ENCODE measurements around the gene EDNRA.

EDNRA gene

GRCh38 chr4:147530723-147531122 lies 49.8 kb downstream of the EDNRA start:
- H3K4me3 ChIP-seq (replicated peaks; ENCODE audit: low read depth, low read length): no peak overlapping the region
- no peaks in the 10 kb centered on the region for H3K27me3 ChIP-seq (replicated peaks; ENCODE audit: control insufficient read depth, insufficient read depth, low read length)
- H3K36me3 ChIP-seq (ENCODE audit: control insufficient read depth, insufficient read depth, low read length): no peaks in the 10 kb centered on the region
- TF ChIP-seq CTCF (IDR thresholded peaks at IDR 0.05; ENCODE audit: insufficient read depth, low read length, poor library complexity, severe bottlenecking): no peak
- no peak for DNase-seq (ENCODE audit: extremely low read depth, insufficient read length)

- DNase-seq (ENCODE audit: extremely low read depth, insufficient read length): no peak
- no peaks in the 10 kb centered on the region for H3K36me3 ChIP-seq (ENCODE audit: control insufficient read depth, insufficient read depth, low read length)
- H3K27me3 ChIP-seq (replicated peaks; ENCODE audit: control insufficient read depth, insufficient read depth, low read length): no peaks in the 10 kb centered on the region
- no peak overlapping the region for H3K4me3 ChIP-seq (replicated peaks; ENCODE audit: low read depth, low read length)
- no peak for TF ChIP-seq CTCF (IDR thresholded peaks at IDR 0.05; ENCODE audit: insufficient read depth, low read length, poor library complexity, severe bottlenecking)
Observed at GRCh38 chr4:147532896-147533295, 52.0 kb downstream of the EDNRA start.

- Histone ChIP-seq H3K36me3 (ENCODE audit: control insufficient read depth, insufficient read depth, low read length) (no peaks in the 10 kb centered on the region), H3K27me3 (replicated peaks; ENCODE audit: control insufficient read depth, insufficient read depth, low read length) (no peaks in the 10 kb centered on the region), H3K4me3 (replicated peaks; ENCODE audit: low read depth, low read length) (no peak overlapping the region)
- no peak for TF ChIP-seq CTCF (IDR thresholded peaks at IDR 0.05; ENCODE audit: insufficient read depth, low read length, poor library complexity, severe bottlenecking)
- no peak for DNase-seq (ENCODE audit: extremely low read depth, insufficient read length)
Observed at GRCh38 chr4:147533331-147533730, 52.4 kb downstream of the EDNRA start.

GRCh38 chr4:147535124-147535523 lies 54.2 kb downstream of the EDNRA start:
- TF ChIP-seq CTCF (IDR thresholded peaks at IDR 0.05; ENCODE audit: insufficient read depth, low read length, poor library complexity, severe bottlenecking): no peak
- no peak for DNase-seq (ENCODE audit: extremely low read depth, insufficient read length)
- no peaks in the 10 kb centered on the region for H3K27me3 ChIP-seq (replicated peaks; ENCODE audit: control insufficient read depth, insufficient read depth, low read length)
- H3K36me3 ChIP-seq (ENCODE audit: control insufficient read depth, insufficient read depth, low read length): no peaks in the 10 kb centered on the region
- no peak overlapping the region for H3K4me3 ChIP-seq (replicated peaks; ENCODE audit: low read depth, low read length)

GRCh38 chr4:147538711-147539110 lies 57.8 kb downstream of the EDNRA start:
- no peaks in the 10 kb centered on the region for H3K27me3 ChIP-seq (replicated peaks; ENCODE audit: control insufficient read depth, insufficient read depth, low read length)
- H3K4me3 ChIP-seq (replicated peaks; ENCODE audit: low read depth, low read length): no peak overlapping the region
- no peaks in the 10 kb centered on the region for H3K36me3 ChIP-seq (ENCODE audit: control insufficient read depth, insufficient read depth, low read length)
- no peak for TF ChIP-seq CTCF (IDR thresholded peaks at IDR 0.05; ENCODE audit: insufficient read depth, low read length, poor library complexity, severe bottlenecking)
- DNase-seq (ENCODE audit: extremely low read depth, insufficient read length): no peak

GRCh38 chr4:147539959-147540358 lies 59.1 kb downstream of the EDNRA start:
- no peaks in the 10 kb centered on the region for H3K36me3 ChIP-seq (ENCODE audit: control insufficient read depth, insufficient read depth, low read length)
- H3K4me3 ChIP-seq (replicated peaks; ENCODE audit: low read depth, low read length): no peak overlapping the region
- no peak for TF ChIP-seq CTCF (IDR thresholded peaks at IDR 0.05; ENCODE audit: insufficient read depth, low read length, poor library complexity, severe bottlenecking)
- DNase-seq (ENCODE audit: extremely low read depth, insufficient read length): no peak
- no peaks in the 10 kb centered on the region for H3K27me3 ChIP-seq (replicated peaks; ENCODE audit: control insufficient read depth, insufficient read depth, low read length)

Data from GM06990 (cell line).